WTC11 (cell line): ENCODE data around the gene PCDHB6. TPM values are rescaled to one million over a fixed set of nuclear protein-coding genes. Genes with fewer than 3 reads are reported as not detected.
"Not testable (repeated sequence)": the region's sequence is repeated elsewhere in the genome, so short reads cannot be mapped to it uniquely, and the experiment has no call there.

ENCODE experiments used
- ATAC-seq: fragments of 200-7000 bp; cut with Tn5 transposase; 2 replicates; pipeline ENCODE4 v1.10.0; 2021; ENCODE audit warnings: mild to moderate bottlenecking, moderate library complexity
- CTCF ChIA-PET: fragments of 300-600 bp; sonication (Branson Sonifier 250); formaldehyde crosslinking; loops from one replicate; lab custom pipeline; 2021; ENCODE audit warnings: antibody characterized with exemption; lab: Charles Lee
- POLR2A ChIA-PET: fragments of 350-600 bp; sonication (Branson Sonifier 250); formaldehyde crosslinking; loops from one replicate; lab custom pipeline; 2021; ENCODE audit warnings: antibody characterized with exemption; lab: Charles Lee
- DNase-seq: peaks from one replicate; pipeline ENCODE4 v3.0.0; 2021; ENCODE audit warnings: low spot score
- H3K27ac Mint-ChIP-seq: 2 replicates; pipeline ENCODE4 v1.8.0; 2021; ENCODE audit warnings: mixed read lengths
- H3K27me3 Mint-ChIP-seq: 2 replicates; pipeline ENCODE4 v1.8.0; 2021; ENCODE audit warnings: low read depth, mild to moderate bottlenecking, moderate library complexity, mixed read lengths
- H3K36me3 Mint-ChIP-seq: 2 replicates; pipeline ENCODE4 v1.8.0; 2021; ENCODE audit warnings: mixed read lengths
- H3K4me1 Mint-ChIP-seq: 2 replicates; pipeline ENCODE4 v1.8.0; 2022; ENCODE audit warnings: mixed read lengths
- H3K4me3 Mint-ChIP-seq: 2 replicates; pipeline ENCODE4 v1.8.0; 2021; ENCODE audit warnings: mild to moderate bottlenecking, moderate library complexity, mixed read lengths
- H3K9me3 Mint-ChIP-seq: 2 replicates; pipeline ENCODE4 v1.8.0; 2021; ENCODE audit warnings: mixed read lengths
- ATF3 ChIP-seq: sonication (generic); formaldehyde crosslinking; conservative IDR thresholded peaks from 2 replicates; pipeline ENCODE4 v1.8.1; 2022; ENCODE audit warnings: mild to moderate bottlenecking, missing genetic modification reagents
- ELF4 ChIP-seq: sonication (generic); formaldehyde crosslinking; IDR thresholded peaks from 2 replicates; pipeline ENCODE4 v1.8.1; 2022; ENCODE audit warnings: low read depth, mild to moderate bottlenecking, moderate library complexity, missing genetic modification reagents
- HMGXB4 ChIP-seq: sonication (generic); formaldehyde crosslinking; IDR thresholded peaks from 2 replicates; pipeline ENCODE4 v1.8.1; 2023; ENCODE audit warnings: mild to moderate bottlenecking, moderate library complexity, missing genetic modification reagents
- NR1H2 ChIP-seq: sonication (generic); formaldehyde crosslinking; IDR thresholded peaks from 2 replicates; pipeline ENCODE4 v1.9.0; 2021; ENCODE audit warnings: mild to moderate bottlenecking, moderate library complexity, missing genetic modification reagents
- PRRX2 ChIP-seq: fragments of 250-450 bp; sonication (Bioruptor Pico); IDR thresholded peaks from 2 replicates; pipeline ENCODE4 v1.8.0; 2021; ENCODE audit warnings: mild to moderate bottlenecking
- TEAD1 ChIP-seq: sonication (generic); formaldehyde crosslinking; IDR thresholded peaks from 2 replicates; pipeline ENCODE4 v1.8.0; 2022; ENCODE audit warnings: mild to moderate bottlenecking, missing genetic modification reagents
- total RNA-seq: library from RNA; stranded (reverse); gene quantifications from 3 replicates; pipeline ENCODE4 v1.2.3, GENCODE V29; 2021
- TF ChIP-seq, protein P1 (sequence below): fragments of 200-600 bp; IDR thresholded peaks from 2 replicates; pipeline ENCODE4 v1.8.0; 2022; ENCODE audit warnings: antibody characterized with exemption
- TF ChIP-seq, protein P2 (sequence below): sonication (generic); formaldehyde crosslinking; IDR thresholded peaks from 2 replicates; pipeline ENCODE4 v1.8.0; 2022; ENCODE audit warnings: mild to moderate bottlenecking, missing genetic modification reagents

Gene PCDHB6
- total RNA-seq, 1 experiment from 2014 or later = 0.24 TPM

DNA sequence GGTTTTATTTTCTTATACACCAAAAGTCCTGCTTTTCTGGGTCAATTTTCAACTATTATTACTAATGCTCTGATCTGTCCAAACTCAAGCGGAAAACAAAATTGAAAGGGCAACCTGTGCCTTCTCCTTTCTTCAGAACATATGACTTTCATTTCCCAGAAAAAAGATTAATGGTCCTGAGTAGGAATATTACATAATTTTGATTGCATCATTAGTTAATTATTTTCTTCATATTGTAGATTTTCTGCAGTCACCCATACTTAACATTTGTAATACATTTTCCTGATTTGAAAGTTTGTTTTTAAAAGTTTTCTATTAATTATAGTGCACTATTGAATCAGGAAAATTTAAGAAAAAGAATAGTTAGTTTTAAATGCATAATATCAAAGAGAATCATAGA lies 26.1 kb downstream of the PCDHB6 start:
- ATAC-seq (no peak), DNase-seq (no peak)
- TF ChIP-seq TEAD1 = no peak
- peaks cover 16% of the 10 kb centered on the region; the same call in 1 of the 2 replicates for H3K36me3 Mint-ChIP-seq
- H3K27ac Mint-ChIP-seq = no peak overlapping the region
- peaks cover 17% of the 10 kb centered on the region for H3K9me3 Mint-ChIP-seq
- no peaks in the 10 kb centered on the region for H3K4me1 Mint-ChIP-seq
- H3K4me3 Mint-ChIP-seq = no peak overlapping the region
- POLR2A ChIA-PET = no interaction called here
- CTCF ChIA-PET = no interaction called here
- H3K27me3 Mint-ChIP-seq = no peaks in the 10 kb centered on the region

GRCh38 chr5:141177577-141178191 lies 27.8 kb downstream of the PCDHB6 start, which contains the start of gene PCDHB8:
Gene PCDHB8 (plus strand): TSS chr5:141177790. CDS start chr5:141178035, 245 bp downstream.
- H3K36me3 Mint-ChIP-seq = peaks cover 18% of the 10 kb centered on the region; the same call in 1 of the 2 replicates
- H3K27me3 Mint-ChIP-seq, H3K4me3 Mint-ChIP-seq, POLR2A ChIA-PET, H3K4me1 Mint-ChIP-seq, DNase-seq, H3K27ac Mint-ChIP-seq: not testable (repeated sequence)
- TF ChIP-seq, protein P1, sequence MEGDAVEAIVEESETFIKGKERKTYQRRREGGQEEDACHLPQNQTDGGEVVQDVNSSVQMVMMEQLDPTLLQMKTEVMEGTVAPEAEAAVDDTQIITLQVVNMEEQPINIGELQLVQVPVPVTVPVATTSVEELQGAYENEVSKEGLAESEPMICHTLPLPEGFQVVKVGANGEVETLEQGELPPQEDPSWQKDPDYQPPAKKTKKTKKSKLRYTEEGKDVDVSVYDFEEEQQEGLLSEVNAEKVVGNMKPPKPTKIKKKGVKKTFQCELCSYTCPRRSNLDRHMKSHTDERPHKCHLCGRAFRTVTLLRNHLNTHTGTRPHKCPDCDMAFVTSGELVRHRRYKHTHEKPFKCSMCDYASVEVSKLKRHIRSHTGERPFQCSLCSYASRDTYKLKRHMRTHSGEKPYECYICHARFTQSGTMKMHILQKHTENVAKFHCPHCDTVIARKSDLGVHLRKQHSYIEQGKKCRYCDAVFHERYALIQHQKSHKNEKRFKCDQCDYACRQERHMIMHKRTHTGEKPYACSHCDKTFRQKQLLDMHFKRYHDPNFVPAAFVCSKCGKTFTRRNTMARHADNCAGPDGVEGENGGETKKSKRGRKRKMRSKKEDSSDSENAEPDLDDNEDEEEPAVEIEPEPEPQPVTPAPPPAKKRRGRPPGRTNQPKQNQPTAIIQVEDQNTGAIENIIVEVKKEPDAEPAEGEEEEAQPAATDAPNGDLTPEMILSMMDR = peak; percentile 26; the same call in 1 of the 2 replicates
- CTCF ChIA-PET = interaction anchor here (1.0 to 2.5 kb wide), 16 partner anchors 9 to 337 kb away, joined by 3 to 16 read pairs (median 8); partner anchors contain the start of genes PCDHB10, PCDHB11, PCDHB13 and PCDHB14
- ATAC-seq = peak; percentile 82
- peaks cover 17% of the 10 kb centered on the region for H3K9me3 Mint-ChIP-seq

DNA sequence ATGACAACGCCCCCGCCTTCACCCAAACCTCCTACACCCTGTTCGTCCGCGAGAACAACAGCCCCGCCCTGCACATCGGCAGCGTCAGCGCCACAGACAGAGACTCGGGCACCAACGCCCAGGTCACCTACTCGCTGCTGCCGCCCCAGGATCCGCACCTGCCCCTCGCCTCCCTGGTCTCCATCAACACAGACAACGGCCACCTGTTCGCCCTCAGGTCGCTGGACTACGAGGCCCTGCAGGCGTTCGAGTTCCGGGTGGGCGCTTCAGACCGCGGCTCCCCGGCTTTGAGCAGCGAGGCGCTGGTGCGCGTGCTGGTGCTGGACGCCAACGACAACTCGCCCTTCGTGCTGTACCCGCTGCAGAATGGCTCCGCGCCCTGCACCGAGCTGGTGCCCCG lies 29.5 kb downstream of the PCDHB6 start:
- Mint-ChIP-seq H3K4me1 (peaks cover 13% of the 10 kb centered on the region), H3K36me3 (peaks cover 16% of the 10 kb centered on the region), H3K9me3 (peaks cover 12% of the 10 kb centered on the region)
- DNase-seq, ATAC-seq, POLR2A ChIA-PET, H3K4me3 Mint-ChIP-seq, CTCF ChIA-PET, H3K27ac Mint-ChIP-seq, H3K27me3 Mint-ChIP-seq: not testable (repeated sequence)

GRCh38 chr5:141179876-141180275 lies 30.0 kb downstream of the PCDHB6 start:
- H3K27me3 Mint-ChIP-seq, ATAC-seq, DNase-seq, H3K4me3 Mint-ChIP-seq, H3K27ac Mint-ChIP-seq, POLR2A ChIA-PET, CTCF ChIA-PET: not testable (repeated sequence)
- H3K4me1 Mint-ChIP-seq = peaks cover 13% of the 10 kb centered on the region
- H3K9me3 Mint-ChIP-seq = peaks cover 15% of the 10 kb centered on the region
- peaks cover 19% of the 10 kb centered on the region for H3K36me3 Mint-ChIP-seq
- peak; percentile 29; the same call in 1 of the 2 replicates for TF ChIP-seq HMGXB4 (CRISPR knock-in tag)

- H3K36me3 Mint-ChIP-seq = peaks cover 19% of the 10 kb centered on the region
- H3K4me3 Mint-ChIP-seq = no peak overlapping the region
- DNase-seq (no peak), ATAC-seq (no peak)
- peaks cover 15% of the 10 kb centered on the region for H3K9me3 Mint-ChIP-seq
- H3K27me3 Mint-ChIP-seq = no peaks in the 10 kb centered on the region; the same call in 1 of the 2 replicates
- CTCF ChIA-PET = interaction anchor here (0.8 to 3.0 kb wide), 2 partner anchors 12 to 24 kb away, joined by 6 to 41 read pairs; partner anchors contain the start of gene PCDHB10
- H3K4me1 Mint-ChIP-seq = peaks cover 13% of the 10 kb centered on the region
- POLR2A ChIA-PET = no interaction called here
- no peak for TF ChIP-seq ATF3 (CRISPR knock-in tag)
- TF ChIP-seq NR1H2 (CRISPR knock-in tag) = no peak
- no peak overlapping the region for H3K27ac Mint-ChIP-seq
Observed at GRCh38 chr5:141180313-141180712, 30.5 kb downstream of the PCDHB6 start.

GRCh38 chr5:141182248-141182647 lies 32.4 kb downstream of the PCDHB6 start, which contains the start of gene PCDHB16:
Gene PCDHB16 (plus strand): TSS chr5:141182387. CDS start chr5:141182560, 173 bp downstream.
- Mint-ChIP-seq H3K27me3 (no peaks in the 10 kb centered on the region; the same call in 1 of the 2 replicates), H3K36me3 (peaks cover 19% of the 10 kb centered on the region), H3K4me3 (peak within 1 kb of the TSS; percentile 68), H3K9me3 (peaks cover 15% of the 10 kb centered on the region), H3K4me1 (peaks cover 16% of the 10 kb centered on the region), H3K27ac (peak within 1 kb of the TSS; percentile 52; the same call in 1 of the 2 replicates)
- TF ChIP-seq, protein P2, sequence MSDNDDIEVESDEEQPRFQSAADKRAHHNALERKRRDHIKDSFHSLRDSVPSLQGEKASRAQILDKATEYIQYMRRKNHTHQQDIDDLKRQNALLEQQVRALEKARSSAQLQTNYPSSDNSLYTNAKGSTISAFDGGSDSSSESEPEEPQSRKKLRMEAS (CRISPR knock-in tag) = 0 out of 2 replicates have a peak, but pooled peaks have one; percentile 16
- TF ChIP-seq ATF3 (CRISPR knock-in tag) (no peak), ELF4 (CRISPR knock-in tag) (no peak), PRRX2 (CRISPR knock-in tag) (no peak)
- TF ChIP-seq, protein P1 = peak; percentile 61
- ChIA-PET CTCF (interaction anchor here (0.6 to 3.0 kb wide), 59 partner anchors 8 to 455 kb away, joined by 3 to 41 read pairs (median 5); partner anchors contain the start of genes HDAC3, PCDHB10, PCDHB11 and PCDHB12), POLR2A (interaction anchor here (0.6 kb wide), 1 partner anchor 65 kb away, joined by 3 read pairs; no protein-coding TSS in a partner anchor)
- DNase-seq (peak; percentile 78), ATAC-seq (peak; percentile 70)
